ENCODE results near the gene PSMA8. TPM values are rescaled to one million over a fixed set of nuclear protein-coding genes. Genes with fewer than 3 reads are reported as not detected.
"Not testable (repeated sequence)": the region's sequence is repeated elsewhere in the genome, so short reads cannot be mapped to it uniquely, and the experiment has no call there.

Gene PSMA8
- total RNA-seq, 2 donors from 2014 or later = 0.42 to 0.52 TPM

DNA sequence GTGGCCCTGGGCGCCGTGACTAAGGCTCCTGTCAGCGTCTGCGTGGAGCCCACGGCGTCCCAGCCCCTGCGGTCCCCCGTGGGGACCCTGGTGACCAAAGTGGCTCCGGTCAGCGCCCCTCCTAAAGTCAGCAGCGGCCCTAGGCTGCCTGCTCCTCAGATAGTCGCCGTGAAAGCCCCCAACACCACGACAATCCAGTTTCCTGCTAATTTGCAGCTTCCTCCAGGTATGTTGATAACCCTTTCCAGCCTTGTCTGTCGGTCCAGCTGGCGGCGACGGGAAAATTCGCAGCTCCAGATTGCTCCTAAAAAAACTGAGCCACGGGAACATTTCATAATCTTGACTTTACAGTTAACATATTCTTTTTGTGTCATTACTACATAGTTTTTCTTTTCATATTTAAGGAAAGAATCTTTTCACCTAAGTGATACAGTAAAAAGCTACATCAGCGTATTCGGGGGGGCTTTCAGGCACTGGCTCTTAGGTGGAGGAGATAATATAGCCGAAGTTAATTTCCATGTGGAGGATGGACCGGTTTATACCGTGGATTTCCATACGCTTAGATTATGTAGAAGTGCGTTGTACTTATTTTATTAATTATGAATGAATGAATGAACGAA is 93.5 kb downstream of the PSMA8 start:
- ATAC-seq = no peak
- peak overlapping the region; percentile 96 for H3K4me3 Mint-ChIP-seq
- peak overlapping the region; percentile 92 for H3K27ac Mint-ChIP-seq
- no peak for DNase-seq
- H3K4me1 Mint-ChIP-seq = peaks cover 25% of the 10 kb centered on the region
- H3K27me3 Mint-ChIP-seq = no peaks in the 10 kb centered on the region
- H3K9me3 ChIP-seq (ENCODE audit: control insufficient read depth, low read length, poor library complexity, severe bottlenecking) = no peaks in the 10 kb centered on the region
- H3K36me3 Mint-ChIP-seq (ENCODE audit: low read depth) = no peaks in the 10 kb centered on the region

DNA sequence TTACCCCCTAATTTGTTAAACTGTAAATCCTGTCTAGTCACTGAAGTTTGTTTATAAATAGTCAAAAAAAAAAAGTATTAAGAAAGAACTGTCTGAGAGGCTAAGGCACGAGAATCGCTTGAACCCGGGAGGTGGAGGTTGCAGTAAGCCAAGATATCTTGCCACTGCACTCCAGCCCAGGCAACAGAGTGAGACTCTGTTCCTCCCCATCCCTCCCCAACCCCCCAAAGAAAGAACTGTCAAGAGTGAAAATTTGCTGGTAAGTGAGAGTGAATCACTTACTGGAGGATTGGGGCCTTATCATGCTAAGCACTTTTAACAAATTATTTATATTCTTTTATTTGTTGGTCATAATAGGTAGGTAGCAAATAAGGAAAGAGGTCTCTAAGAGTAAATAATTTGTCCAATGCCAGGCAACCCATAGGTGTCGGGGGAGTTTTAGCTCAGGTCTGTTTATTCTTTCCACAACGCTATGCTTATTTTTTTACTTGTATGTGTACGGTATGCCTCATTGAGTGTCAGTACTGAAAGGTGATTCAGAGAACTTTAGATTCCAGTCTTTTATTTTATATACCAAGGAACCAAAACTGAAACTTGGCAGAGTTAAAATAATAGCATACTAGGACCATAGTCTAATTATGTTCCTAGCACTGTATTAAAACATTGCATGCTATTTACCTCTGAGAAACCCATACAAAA is 95.0 kb downstream of the PSMA8 start:
- H3K4me3 Mint-ChIP-seq = no peak overlapping the region
- H3K27ac Mint-ChIP-seq = peak overlapping the region; percentile 92
- no peaks in the 10 kb centered on the region for H3K36me3 Mint-ChIP-seq (ENCODE audit: low read depth)
- H3K27me3 Mint-ChIP-seq = no peaks in the 10 kb centered on the region
- ATAC-seq = no peak
- H3K9me3 ChIP-seq (ENCODE audit: control insufficient read depth, low read length, poor library complexity, severe bottlenecking) = no peaks in the 10 kb centered on the region
- DNase-seq = no peak
- peaks cover 30% of the 10 kb centered on the region for H3K4me1 Mint-ChIP-seq

DNA sequence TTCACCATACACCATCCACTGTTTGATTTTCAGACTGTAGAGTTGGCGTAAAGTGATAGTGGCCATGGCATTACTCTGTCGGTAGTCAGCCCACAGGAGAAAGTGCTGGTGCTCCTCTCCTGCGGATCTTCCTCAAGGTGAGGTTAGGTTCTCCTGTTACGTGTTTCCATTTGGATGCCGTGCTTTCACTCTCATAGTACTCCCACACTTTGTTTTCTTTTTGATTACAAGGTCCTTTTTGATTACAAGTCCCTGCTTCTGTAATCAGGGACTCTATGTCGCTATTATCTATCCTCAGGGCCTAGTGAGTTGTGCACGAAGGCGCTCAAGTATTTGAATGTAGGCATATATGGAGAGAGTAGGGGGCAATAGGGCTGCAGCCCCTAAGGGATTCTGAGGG is 96.8 kb downstream of the PSMA8 start:
- DNase-seq (no peak), ATAC-seq (no peak)
- no peaks in the 10 kb centered on the region for H3K36me3 Mint-ChIP-seq (ENCODE audit: low read depth)
- no peaks in the 10 kb centered on the region for H3K27me3 Mint-ChIP-seq
- H3K27ac Mint-ChIP-seq = no peak overlapping the region
- peaks cover 29% of the 10 kb centered on the region for H3K4me1 Mint-ChIP-seq
- H3K9me3 ChIP-seq (ENCODE audit: control insufficient read depth, low read length, poor library complexity, severe bottlenecking) = no peaks in the 10 kb centered on the region
- no peak overlapping the region for H3K4me3 Mint-ChIP-seq

DNA sequence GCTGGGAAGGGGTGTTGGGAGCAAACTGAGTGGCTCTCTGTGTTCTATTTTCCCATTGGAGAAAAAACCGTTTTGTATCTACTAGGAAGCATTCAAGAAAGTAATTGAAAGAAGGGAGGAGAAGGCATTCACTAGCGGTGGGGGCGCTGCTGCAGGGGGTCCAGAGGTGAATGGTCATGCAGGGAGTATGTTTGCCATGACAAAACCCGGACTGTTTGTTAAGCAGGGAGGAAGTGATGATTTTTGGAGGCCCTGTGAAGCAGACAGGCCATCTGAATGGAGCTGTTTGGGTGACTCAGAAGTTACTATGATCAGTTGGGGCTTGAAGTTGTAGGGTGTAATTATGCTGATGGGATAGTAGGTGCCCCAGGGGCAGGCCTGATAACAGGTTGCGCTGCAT is 99.5 kb downstream of the PSMA8 start:
- no peak for ATAC-seq

DNA sequence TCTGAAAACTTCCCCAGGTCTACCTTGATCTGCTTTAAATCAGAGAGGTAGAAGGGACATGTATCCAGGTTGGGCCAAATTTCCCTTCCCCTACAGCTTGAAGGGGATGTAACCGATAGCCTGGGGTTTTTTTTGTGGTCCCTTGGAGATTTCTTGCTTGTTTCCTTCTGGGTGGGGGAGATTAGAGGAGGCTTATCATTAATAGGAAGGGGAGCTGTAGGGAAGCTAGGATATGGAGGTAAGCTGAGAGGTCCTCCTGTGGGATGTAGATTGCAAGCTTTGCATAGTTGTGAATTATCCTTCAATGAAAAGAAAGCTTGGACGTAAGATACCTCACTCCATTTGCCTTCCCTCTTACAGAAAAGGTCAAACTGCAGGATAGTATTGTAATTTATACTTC is 103.7 kb downstream of the PSMA8 start:
- not testable (repeated sequence) for ATAC-seq, H3K27ac Mint-ChIP-seq, DNase-seq

More for the DNA sequence above, 99.5 kb downstream of the PSMA8 start:
- DNase-seq = no peak
- no peaks in the 10 kb centered on the region for H3K9me3 ChIP-seq (ENCODE audit: control insufficient read depth, low read length, poor library complexity, severe bottlenecking)
- Mint-ChIP-seq H3K4me1 (peaks cover 15% of the 10 kb centered on the region), H3K27me3 (no peaks in the 10 kb centered on the region), H3K27ac (no peak overlapping the region), H3K36me3 (ENCODE audit: low read depth) (no peaks in the 10 kb centered on the region), H3K4me3 (no peak overlapping the region)

DNA sequence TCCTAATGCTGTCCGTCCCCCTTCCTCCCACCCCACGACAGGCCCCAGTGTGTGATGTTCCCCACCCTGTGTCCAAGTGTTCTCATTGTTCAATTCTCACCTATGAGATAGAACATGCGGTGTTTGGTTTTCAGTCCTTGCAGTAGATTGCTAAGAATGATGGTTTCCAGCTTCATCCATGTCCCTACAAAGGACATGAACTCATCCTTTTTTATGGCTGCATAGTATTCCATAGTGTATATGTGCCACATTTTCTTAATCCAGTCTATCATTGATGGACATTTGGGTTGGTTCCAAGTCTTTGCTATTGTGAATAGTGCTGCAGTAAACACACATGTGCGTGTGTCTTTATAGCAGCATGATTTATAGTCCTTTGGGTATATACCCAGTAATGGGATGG is 105.0 kb downstream of the PSMA8 start:
- not testable (repeated sequence) for H3K27me3 Mint-ChIP-seq; DNase-seq; ATAC-seq; H3K36me3 Mint-ChIP-seq (ENCODE audit: low read depth); H3K4me3 Mint-ChIP-seq; H3K4me1 Mint-ChIP-seq; H3K9me3 ChIP-seq (ENCODE audit: control insufficient read depth, low read length, poor library complexity, severe bottlenecking); H3K27ac Mint-ChIP-seq

More for the DNA sequence above, 103.7 kb downstream of the PSMA8 start:
- H3K4me1 Mint-ChIP-seq; H3K36me3 Mint-ChIP-seq (ENCODE audit: low read depth); H3K9me3 ChIP-seq (ENCODE audit: control insufficient read depth, low read length, poor library complexity, severe bottlenecking); H3K27me3 Mint-ChIP-seq; H3K4me3 Mint-ChIP-seq: not testable (repeated sequence)

DNA sequence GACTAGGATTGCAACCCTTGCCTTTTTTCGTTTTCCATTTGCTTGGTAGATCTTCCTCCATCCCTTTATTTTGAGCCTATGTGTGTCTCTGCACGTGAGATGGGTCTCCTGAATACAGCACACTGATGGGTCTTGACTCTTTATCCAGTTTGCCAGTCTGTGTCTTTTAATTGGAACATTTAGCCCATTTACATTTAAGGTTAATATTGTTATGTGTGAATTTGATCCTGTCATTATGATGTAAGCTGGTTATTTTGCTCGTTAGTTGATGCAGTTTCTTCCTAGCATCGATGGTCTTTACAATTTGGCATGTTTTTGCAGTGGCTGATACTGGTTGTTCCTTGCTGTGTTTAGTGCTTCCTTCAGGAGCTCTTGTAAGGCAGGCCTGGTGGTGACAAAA is 108.7 kb downstream of the PSMA8 start:
- H3K27ac Mint-ChIP-seq; DNase-seq; H3K4me3 Mint-ChIP-seq; H3K27me3 Mint-ChIP-seq; H3K4me1 Mint-ChIP-seq; ATAC-seq; H3K36me3 Mint-ChIP-seq (ENCODE audit: low read depth); H3K9me3 ChIP-seq (ENCODE audit: control insufficient read depth, low read length, poor library complexity, severe bottlenecking): not testable (repeated sequence)

Other genes starting within 250 kb of the PSMA8 start
- 10 to 100 TPM; 51.8 to 65.5 TPM for gene SS18, start 43.3 kb upstream of the PSMA8 start, total RNA-seq
- gene TAF4B, start 92.6 kb downstream of the PSMA8 start, total RNA-seq = 10 to 100 TPM in 1 of 2 donors, 1 to 10 TPM in 1; 9.2 to 10.4 TPM